Astrocyte (in vitro differentiated cells and primary cell): ENCODE data around the gene FAM131C. TPM values are rescaled to one million over a fixed set of nuclear protein-coding genes. Genes with fewer than 3 reads are reported as not detected.

Source experiments
- DNase-seq: peaks from one replicate; pipeline ENCODE4 v3.0.0-alpha.2; 2010; ENCODE audit warnings: low read depth
- FAIRE-seq: peaks from 2 replicates; lab custom pipeline; 2011; peaks lifted over from hg19 to GRCh38; lab: Jason Lieb, UNC
- H2AFZ ChIP-seq: 2 replicates; pipeline ENCODE4 v1.6.0; 2012; ENCODE audit warnings: low read depth, low read length, inconsistent platforms
- H3K27ac ChIP-seq: 2 replicates; pipeline ENCODE4 v1.5.1; 2011; ENCODE audit warnings: low read depth, low read length, inconsistent platforms
- H3K27me3 ChIP-seq: 2 replicates; pipeline ENCODE4 v1.6.0; 2011; ENCODE audit warnings: low read length, inconsistent platforms; ENCODE audit not compliant: insufficient read depth
- H3K36me3 ChIP-seq: 2 replicates; pipeline ENCODE4 v1.5.1; 2011; ENCODE audit warnings: low read length, inconsistent platforms; ENCODE audit not compliant: insufficient read depth
- H3K4me1 ChIP-seq: 2 replicates; pipeline ENCODE4 v1.5.1; 2011; ENCODE audit warnings: low read length, inconsistent platforms; ENCODE audit not compliant: insufficient read depth
- H3K4me2 ChIP-seq: 2 replicates; pipeline ENCODE4 v1.6.0; 2012; ENCODE audit warnings: low read length, inconsistent platforms
- H3K4me3 ChIP-seq: 2 replicates; pipeline ENCODE4 v1.5.1; 2011; ENCODE audit warnings: low read depth, mild to moderate bottlenecking, low read length, inconsistent platforms; ENCODE audit not compliant: insufficient read depth
- H3K79me2 ChIP-seq: 2 replicates; pipeline ENCODE4 v1.6.0; 2012; ENCODE audit warnings: mild to moderate bottlenecking, low read length, inconsistent platforms; ENCODE audit not compliant: insufficient read depth
- H3K9ac ChIP-seq: 2 replicates; pipeline ENCODE4 v1.6.0; 2012; ENCODE audit warnings: mild to moderate bottlenecking, low read length, inconsistent platforms
- H3K9me3 ChIP-seq: 2 replicates; pipeline ENCODE4 v1.5.1; 2012; ENCODE audit warnings: low read depth, mild to moderate bottlenecking, low read length, inconsistent platforms; ENCODE audit not compliant: insufficient read depth
- H4K20me1 ChIP-seq: 2 replicates; pipeline ENCODE4 v1.6.0; 2012; ENCODE audit warnings: low read length, inconsistent platforms; ENCODE audit not compliant: insufficient read depth
- H3K27ac Mint-ChIP-seq: one replicate; pipeline ENCODE4 v1.8.0; 2021; ENCODE audit warnings: mild to moderate bottlenecking, mixed read lengths; ENCODE audit not compliant: unreplicated experiment
- H3K27me3 Mint-ChIP-seq: one replicate; pipeline ENCODE4 v1.8.0; 2021; ENCODE audit warnings: low read depth, mixed read lengths; ENCODE audit not compliant: unreplicated experiment
- H3K36me3 Mint-ChIP-seq: one replicate; pipeline ENCODE4 v1.8.0; 2021; ENCODE audit warnings: low read depth, mixed read lengths; ENCODE audit not compliant: unreplicated experiment
- H3K4me1 Mint-ChIP-seq: one replicate; pipeline ENCODE4 v1.8.0; 2021; ENCODE audit warnings: low read depth, mixed read lengths; ENCODE audit not compliant: unreplicated experiment
- H3K4me3 Mint-ChIP-seq: one replicate; pipeline ENCODE4 v1.8.0; 2021; ENCODE audit warnings: mild to moderate bottlenecking, moderate library complexity, mixed read lengths; ENCODE audit not compliant: unreplicated experiment
- H3K9me3 Mint-ChIP-seq: one replicate; pipeline ENCODE4 v1.8.0; 2021; ENCODE audit warnings: mild to moderate bottlenecking, mixed read lengths; ENCODE audit not compliant: unreplicated experiment
- CTCF ChIP-seq: IDR thresholded peaks from 2 replicates; pipeline ENCODE4 v1.5.1; 2011; ENCODE audit warnings: low read depth, mild to moderate bottlenecking, inconsistent platforms, low read length, moderate library complexity; ENCODE audit not compliant: insufficient read depth
- EZH2 ChIP-seq: IDR thresholded peaks from 2 replicates; pipeline ENCODE4 v1.6.1; 2012; ENCODE audit warnings: mild to moderate bottlenecking, low read length, inconsistent platforms; ENCODE audit not compliant: insufficient read depth
- total RNA-seq: library from RNA; stranded (reverse); gene quantifications from 2 replicates; pipeline ENCODE4 v1.2.1, GENCODE V29; 2021

FAM131C gene
- total RNA-seq, 1 donor from 2014 or later = 0.11 TPM

- H3K4me1 ChIP-seq = peaks cover 32% of the 10 kb centered on the region
- Mint-ChIP-seq H3K27me3 (peaks cover 18% of the 10 kb centered on the region), H3K9me3 (peaks cover 4% of the 10 kb centered on the region), H3K4me3 (peak overlapping the region; percentile 71), H3K36me3 (no peaks in the 10 kb centered on the region), H3K27ac (peak overlapping the region; percentile 66), H3K4me1 (peaks cover 26% of the 10 kb centered on the region)
- no peak for TF ChIP-seq EZH2
- no peak for TF ChIP-seq CTCF
- H3K36me3 ChIP-seq = no peaks in the 10 kb centered on the region
- H3K9me3 ChIP-seq = no peaks in the 10 kb centered on the region
- H4K20me1 ChIP-seq = no peaks in the 10 kb centered on the region
- H3K4me3 ChIP-seq = no peak overlapping the region
- no peak for FAIRE-seq
- no peak for DNase-seq
- peak overlapping the region; percentile 9 for H3K27ac ChIP-seq
- peak overlapping the region; percentile 44 for H3K4me2 ChIP-seq
- peak overlapping the region; percentile 7 for H2AFZ ChIP-seq
- H3K9ac ChIP-seq = peak overlapping the region; percentile 56
- H3K79me2 ChIP-seq = no peaks in the 10 kb centered on the region
- H3K27me3 ChIP-seq = no peaks in the 10 kb centered on the region
Measured at GRCh38 chr1:16018749-16019643, 54.5 kb downstream of the FAM131C start.

GRCh38 chr1:16018308-16018707 is 55.1 kb downstream of the FAM131C start:
- no peak overlapping the region for H3K4me3 ChIP-seq
- no peak overlapping the region for H3K4me2 ChIP-seq
- no peak overlapping the region for H3K4me3 Mint-ChIP-seq
- peak overlapping the region; percentile 39 for H2AFZ ChIP-seq
- H3K36me3 Mint-ChIP-seq = no peaks in the 10 kb centered on the region
- peak overlapping the region; percentile 66 for H3K27ac Mint-ChIP-seq
- no peaks in the 10 kb centered on the region for H3K27me3 ChIP-seq
- peak overlapping the region; percentile 8 for H3K9ac ChIP-seq
- H3K4me1 ChIP-seq = peaks cover 38% of the 10 kb centered on the region
- H3K36me3 ChIP-seq = no peaks in the 10 kb centered on the region
- no peak for DNase-seq
- H4K20me1 ChIP-seq = no peaks in the 10 kb centered on the region
- H3K9me3 ChIP-seq = no peaks in the 10 kb centered on the region
- FAIRE-seq = no peak
- no peak overlapping the region for H3K27ac ChIP-seq
- peaks cover 4% of the 10 kb centered on the region for H3K9me3 Mint-ChIP-seq
- no peaks in the 10 kb centered on the region for H3K79me2 ChIP-seq
- no peak for TF ChIP-seq CTCF
- no peak for TF ChIP-seq EZH2
- H3K4me1 Mint-ChIP-seq = peaks cover 30% of the 10 kb centered on the region
- H3K27me3 Mint-ChIP-seq = peaks cover 17% of the 10 kb centered on the region
